Neural progenitor cell (in vitro differentiated cells): ENCODE results near the gene MYO5A. TPM values are rescaled to one million over a fixed set of nuclear protein-coding genes. Genes with fewer than 3 reads are reported as not detected.

ENCODE experiments used
- DNase-seq: peaks from one replicate; pipeline ENCODE4 v3.0.0-alpha.2; 2016; ENCODE audit warnings: low spot score
- H2AFZ ChIP-seq: fragments of 200-600 bp; sonication (generic); replicated peaks from 2 replicates; pipeline ENCODE4 v1.6.1; 2016; ENCODE audit warnings: antibody characterized with exemption
- H3F3A ChIP-seq: fragments of 200-600 bp; sonication (generic); 2 replicates; pipeline ENCODE4 v1.6.1; 2016; ENCODE audit warnings: antibody characterized with exemption, low read depth
- H3K27ac ChIP-seq: fragments of 200-600 bp; sonication (generic); 2 replicates; pipeline ENCODE4 v1.5.1; 2016; ENCODE audit warnings: mild to moderate bottlenecking
- H3K27me3 ChIP-seq: fragments of 200-600 bp; sonication (generic); 2 replicates; pipeline ENCODE4 v1.6.1; 2016; ENCODE audit warnings: mild to moderate bottlenecking, moderate library complexity
- H3K36me3 ChIP-seq: fragments of 200-600 bp; sonication (generic); 2 replicates; pipeline ENCODE4 v1.5.1; 2016
- H3K4me1 ChIP-seq: fragments of 200-600 bp; sonication (generic); 2 replicates; pipeline ENCODE4 v1.6.1; 2016; ENCODE audit warnings: mixed run types
- H3K4me2 ChIP-seq: fragments of 200-600 bp; sonication (generic); 2 replicates; pipeline ENCODE4 v1.6.1; 2016
- H3K4me3 ChIP-seq: fragments of 200-600 bp; sonication (generic); 2 replicates; pipeline ENCODE4 v1.5.1; 2016
- H3K79me2 ChIP-seq: fragments of 200-600 bp; sonication (generic); 2 replicates; pipeline ENCODE4 v1.6.1; 2016; ENCODE audit warnings: low read depth
- H3K9ac ChIP-seq: fragments of 200-600 bp; sonication (generic); 2 replicates; pipeline ENCODE4 v1.6.1; 2016
- H3K9me3 ChIP-seq: fragments of 200-600 bp; sonication (generic); 2 replicates; pipeline ENCODE4 v1.5.1; 2016; ENCODE audit warnings: low read depth
- H4K20me1 ChIP-seq: fragments of 200-600 bp; sonication (generic); 2 replicates; pipeline ENCODE4 v1.6.1; 2016; ENCODE audit warnings: low read depth
- H3K27ac Mint-ChIP-seq: 3 replicates; pipeline ENCODE4 v1.8.0; 2021; ENCODE audit warnings: mixed read lengths
- H3K27me3 Mint-ChIP-seq: 2 replicates; pipeline ENCODE4 v1.8.0; 2022; ENCODE audit warnings: low read depth, mild to moderate bottlenecking, inconsistent platforms, moderate library complexity, mixed read lengths; ENCODE audit not compliant: insufficient read depth
- H3K36me3 Mint-ChIP-seq: 3 replicates; pipeline ENCODE4 v1.8.0; 2021; ENCODE audit warnings: mixed read lengths
- H3K4me1 Mint-ChIP-seq: 3 replicates; pipeline ENCODE4 v1.8.0; 2021; ENCODE audit warnings: mixed read lengths
- H3K4me3 Mint-ChIP-seq: 3 replicates; pipeline ENCODE4 v1.8.0; 2021; ENCODE audit warnings: mild to moderate bottlenecking, moderate library complexity, mixed read lengths
- H3K9me3 Mint-ChIP-seq: 3 replicates; pipeline ENCODE4 v1.8.0; 2020; ENCODE audit warnings: mixed read lengths
- CTCF ChIP-seq: fragments of 200-600 bp; sonication (generic); IDR thresholded peaks from 2 replicates; pipeline ENCODE4 v1.5.1; 2017; ENCODE audit warnings: antibody characterized with exemption, mild to moderate bottlenecking
- EZH2 ChIP-seq: fragments of 200-600 bp; sonication (generic); IDR thresholded peaks from 2 replicates; pipeline ENCODE4 v1.6.1; 2017; ENCODE audit warnings: antibody characterized with exemption, mild to moderate bottlenecking, moderate library complexity
- EZH2phosphoT487 ChIP-seq: fragments of 200-600 bp; sonication (generic); IDR thresholded peaks from 2 replicates; pipeline ENCODE4 v1.6.1; 2017; ENCODE audit warnings: antibody characterized with exemption
- total RNA-seq: library from RNA; depleted of rRNA; stranded (reverse); fragments of >200 nt; gene quantifications from 2 replicates; pipeline ENCODE4 v1.2.3, GENCODE V29; 2015; ENCODE audit warnings: low replicate concordance

Gene MYO5A
- total RNA-seq, 1 donor from 2014 or later: 34.3 TPM

GRCh38 chr15:52422001-52422400 is 106.7 kb downstream of the MYO5A start:
- H3K4me3 ChIP-seq: no peak overlapping the region
- H3K79me2 ChIP-seq: no peaks in the 10 kb centered on the region
- H3K27me3 ChIP-seq: no peaks in the 10 kb centered on the region
- no peak overlapping the region for H3K4me2 ChIP-seq
- H3K4me1 Mint-ChIP-seq: no peaks in the 10 kb centered on the region
- no peak overlapping the region for H2AFZ ChIP-seq
- H3K4me1 ChIP-seq: no peaks in the 10 kb centered on the region
- H3K27ac Mint-ChIP-seq: no peak overlapping the region
- no peak for DNase-seq
- no peaks in the 10 kb centered on the region for H4K20me1 ChIP-seq
- no peaks in the 10 kb centered on the region for H3K27me3 Mint-ChIP-seq
- no peak overlapping the region for H3K9ac ChIP-seq
- no peaks in the 10 kb centered on the region for H3K36me3 ChIP-seq
- no peaks in the 10 kb centered on the region for H3K9me3 ChIP-seq
- H3K36me3 Mint-ChIP-seq: no peaks in the 10 kb centered on the region
- no peaks in the 10 kb centered on the region for H3F3A ChIP-seq
- no peak for TF ChIP-seq CTCF
- no peak for TF ChIP-seq EZH2
- no peak for TF ChIP-seq EZH2phosphoT487
- H3K4me3 Mint-ChIP-seq: no peak overlapping the region
- no peak overlapping the region for H3K27ac ChIP-seq
- no peaks in the 10 kb centered on the region for H3K9me3 Mint-ChIP-seq

GRCh38 chr15:52421029-52421428 is 107.7 kb downstream of the MYO5A start:
- Histone ChIP-seq H3K9me3 (no peaks in the 10 kb centered on the region), H3K4me3 (no peak overlapping the region), H3K27me3 (no peaks in the 10 kb centered on the region), H4K20me1 (no peaks in the 10 kb centered on the region), H3K79me2 (no peaks in the 10 kb centered on the region), H2AFZ (no peak overlapping the region), H3K4me1 (no peaks in the 10 kb centered on the region), H3K27ac (no peak overlapping the region), H3K9ac (no peak overlapping the region), H3K4me2 (no peak overlapping the region), H3F3A (no peaks in the 10 kb centered on the region), H3K36me3 (no peaks in the 10 kb centered on the region)
- Mint-ChIP-seq H3K27ac (no peak overlapping the region), H3K4me3 (no peak overlapping the region), H3K27me3 (no peaks in the 10 kb centered on the region), H3K4me1 (no peaks in the 10 kb centered on the region), H3K36me3 (no peaks in the 10 kb centered on the region), H3K9me3 (no peaks in the 10 kb centered on the region)
- DNase-seq: no peak
- TF ChIP-seq CTCF (no peak), EZH2phosphoT487 (no peak), EZH2 (no peak)

- Histone ChIP-seq H3K4me1 (no peaks in the 10 kb centered on the region), H3K9ac (no peak overlapping the region), H3F3A (no peaks in the 10 kb centered on the region), H3K27ac (no peak overlapping the region), H3K79me2 (no peaks in the 10 kb centered on the region), H3K4me3 (no peak overlapping the region), H2AFZ (no peak overlapping the region), H3K9me3 (no peaks in the 10 kb centered on the region), H3K4me2 (no peak overlapping the region), H3K36me3 (no peaks in the 10 kb centered on the region), H4K20me1 (no peaks in the 10 kb centered on the region), H3K27me3 (no peaks in the 10 kb centered on the region)
- DNase-seq: no peak
- Mint-ChIP-seq H3K4me1 (no peaks in the 10 kb centered on the region), H3K4me3 (no peak overlapping the region), H3K27ac (no peak overlapping the region), H3K27me3 (no peaks in the 10 kb centered on the region), H3K9me3 (no peaks in the 10 kb centered on the region), H3K36me3 (no peaks in the 10 kb centered on the region)
- no peak for TF ChIP-seq CTCF
- TF ChIP-seq EZH2phosphoT487: no peak
- TF ChIP-seq EZH2: no peak
Measured at GRCh38 chr15:52419494-52419893, 109.2 kb downstream of the MYO5A start.

GRCh38 chr15:52417957-52418356 is 110.7 kb downstream of the MYO5A start:
- no peaks in the 10 kb centered on the region for H3F3A ChIP-seq
- H3K4me2 ChIP-seq: no peak overlapping the region
- no peaks in the 10 kb centered on the region for H4K20me1 ChIP-seq
- TF ChIP-seq CTCF: no peak
- TF ChIP-seq EZH2phosphoT487: no peak
- no peak for TF ChIP-seq EZH2
- H3K4me1 ChIP-seq: no peaks in the 10 kb centered on the region
- H3K27me3 ChIP-seq: no peaks in the 10 kb centered on the region
- H3K9me3 ChIP-seq: no peaks in the 10 kb centered on the region
- no peak overlapping the region for H3K27ac ChIP-seq
- DNase-seq: no peak
- no peak overlapping the region for H3K4me3 ChIP-seq
- H3K27me3 Mint-ChIP-seq: no peaks in the 10 kb centered on the region
- no peak overlapping the region for H2AFZ ChIP-seq
- no peaks in the 10 kb centered on the region for H3K9me3 Mint-ChIP-seq
- H3K36me3 ChIP-seq: no peaks in the 10 kb centered on the region
- H3K4me1 Mint-ChIP-seq: no peaks in the 10 kb centered on the region
- no peak overlapping the region for H3K27ac Mint-ChIP-seq
- H3K36me3 Mint-ChIP-seq: no peaks in the 10 kb centered on the region
- no peak overlapping the region for H3K9ac ChIP-seq
- no peaks in the 10 kb centered on the region for H3K79me2 ChIP-seq
- H3K4me3 Mint-ChIP-seq: no peak overlapping the region
